Thyroid gland (tissue), 4 donors: ENCODE results near the gene LRRC8E.

Experiments used
- POLR2A ChIP-seq, 2 donors: fragments of 450-650 bp; IDR thresholded peaks; one replicate each; pipeline ENCODE4 v1.6.1; 2017; ENCODE audit warnings: antibody characterized with exemption in 2 of 2, mild to moderate bottlenecking in 2 of 2, moderate library complexity in 1 of 2
- TF ChIP-seq, protein P1 (sequence below), 6 experiments: fragments of 200-600 bp in 3 of 6; fragments of 450-650 bp in 3 of 6; sonication (generic) in 3 of 6; IDR thresholded peaks; one replicate each; pipeline ENCODE4 v1.5.1; 2016 to 2019; ENCODE audit warnings: antibody characterized with exemption in 6 of 6, mild to moderate bottlenecking in 2 of 6, inconsistent platforms in 1 of 6, moderate library complexity in 1 of 6

DNA sequence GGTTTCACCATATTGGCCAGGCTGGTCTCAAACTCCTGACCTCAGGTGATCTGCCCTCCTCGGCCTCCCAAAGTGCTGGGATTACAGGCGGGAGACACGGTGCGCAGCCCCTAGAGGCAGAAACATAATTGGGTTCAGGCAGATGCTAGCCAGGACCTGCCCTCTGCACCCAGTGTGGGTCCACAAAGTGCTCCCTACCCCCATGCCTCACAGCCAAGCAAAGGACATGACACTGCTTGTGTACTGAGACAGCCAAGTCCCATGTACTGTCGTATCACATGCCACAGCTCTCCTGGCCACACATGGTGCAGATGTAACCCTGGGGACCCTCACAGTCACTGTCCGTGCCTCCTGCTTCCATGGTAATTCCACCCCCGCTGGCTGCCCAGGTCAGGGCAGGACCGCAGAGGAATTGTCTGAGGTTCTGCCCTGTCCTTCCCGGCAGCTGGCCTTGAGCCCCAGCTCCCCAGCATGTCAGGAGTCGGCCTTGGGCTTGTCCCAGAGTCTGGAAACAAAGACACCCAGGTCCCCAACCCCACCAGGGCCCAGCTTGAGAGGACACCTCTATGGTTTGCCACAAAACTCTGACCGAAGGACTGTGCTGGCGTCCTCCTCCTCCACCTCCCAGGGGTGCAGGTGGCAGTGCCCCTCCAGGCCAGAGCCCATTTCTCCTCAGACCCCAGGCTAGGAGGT is 21.8 kb upstream of the LRRC8E start:
- TF ChIP-seq POLR2A (IDR thresholded peaks at IDR 0.05) = no peak
- TF ChIP-seq, protein P1, sequence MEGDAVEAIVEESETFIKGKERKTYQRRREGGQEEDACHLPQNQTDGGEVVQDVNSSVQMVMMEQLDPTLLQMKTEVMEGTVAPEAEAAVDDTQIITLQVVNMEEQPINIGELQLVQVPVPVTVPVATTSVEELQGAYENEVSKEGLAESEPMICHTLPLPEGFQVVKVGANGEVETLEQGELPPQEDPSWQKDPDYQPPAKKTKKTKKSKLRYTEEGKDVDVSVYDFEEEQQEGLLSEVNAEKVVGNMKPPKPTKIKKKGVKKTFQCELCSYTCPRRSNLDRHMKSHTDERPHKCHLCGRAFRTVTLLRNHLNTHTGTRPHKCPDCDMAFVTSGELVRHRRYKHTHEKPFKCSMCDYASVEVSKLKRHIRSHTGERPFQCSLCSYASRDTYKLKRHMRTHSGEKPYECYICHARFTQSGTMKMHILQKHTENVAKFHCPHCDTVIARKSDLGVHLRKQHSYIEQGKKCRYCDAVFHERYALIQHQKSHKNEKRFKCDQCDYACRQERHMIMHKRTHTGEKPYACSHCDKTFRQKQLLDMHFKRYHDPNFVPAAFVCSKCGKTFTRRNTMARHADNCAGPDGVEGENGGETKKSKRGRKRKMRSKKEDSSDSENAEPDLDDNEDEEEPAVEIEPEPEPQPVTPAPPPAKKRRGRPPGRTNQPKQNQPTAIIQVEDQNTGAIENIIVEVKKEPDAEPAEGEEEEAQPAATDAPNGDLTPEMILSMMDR (IDR thresholded peaks at IDR 0.05) = no peak
